ENCODE data around the gene RCE1. TPM values are rescaled to one million over a fixed set of nuclear protein-coding genes. Genes with fewer than 3 reads are reported as not detected.

RCE1 gene
- total and polyA plus RNA-seq, 2 donors (not counting 3 experiments of a cell fraction or from before 2014, with no cell fraction given): 26.9 to 47.4 TPM

DNA sequence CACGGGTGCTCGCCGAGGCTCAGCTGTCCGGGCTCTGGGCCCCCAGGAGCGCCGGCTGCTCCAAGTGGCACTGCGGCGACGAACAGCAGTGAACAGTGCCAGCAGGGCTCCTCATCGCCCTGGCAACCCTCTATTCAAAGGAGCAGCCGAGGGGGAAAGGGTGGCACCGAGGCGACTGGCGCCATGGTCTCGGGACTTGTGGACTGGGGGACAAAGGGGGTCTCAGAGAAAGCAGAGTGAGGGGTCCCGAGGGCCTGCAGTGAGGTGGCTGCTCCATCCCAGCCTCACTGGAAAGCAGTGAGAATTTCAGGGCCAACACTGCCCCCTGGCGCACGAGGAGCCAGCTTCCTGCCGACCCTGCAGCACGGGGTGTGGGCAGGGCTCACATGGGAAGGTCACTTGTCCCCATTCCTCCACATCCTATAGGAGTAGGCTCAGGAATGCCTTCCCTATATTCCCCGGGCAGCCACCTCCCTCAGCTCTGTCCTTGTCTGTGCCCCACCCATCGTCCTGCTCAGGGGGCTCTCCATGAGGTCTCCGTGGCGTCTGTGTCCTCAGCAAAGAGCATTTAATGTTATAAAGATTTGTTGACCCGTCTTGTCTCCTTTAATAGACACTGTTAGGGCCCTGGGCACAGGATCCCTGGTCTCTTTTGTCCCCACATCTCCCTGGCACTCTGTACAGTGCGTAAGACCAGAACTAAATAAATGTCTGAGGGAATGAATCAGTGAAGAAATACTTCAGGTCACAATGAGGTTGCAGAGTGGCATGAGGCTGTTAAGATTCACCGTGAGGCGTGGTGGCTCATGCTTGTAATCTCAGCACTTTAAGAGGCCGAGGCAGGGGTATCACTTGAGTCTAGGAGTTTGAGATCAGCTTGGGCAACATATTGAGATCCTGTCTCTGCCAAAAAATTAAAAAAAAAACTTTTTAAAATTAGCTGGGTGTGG lies 40.0 kb downstream of the RCE1 start:
- no peaks in the 10 kb centered on the region for H4K20me1 ChIP-seq (replicated peaks; ENCODE audit: control insufficient read depth, extremely low read depth, insufficient read depth, low read length)
- no peak overlapping the region for H3K9ac ChIP-seq (replicated peaks; ENCODE audit: extremely low read depth, insufficient read depth, low read length)
- H2AFZ ChIP-seq (ENCODE audit: low read depth, low read length): peak overlapping the region; percentile 63
- no peaks in the 10 kb centered on the region for H3K27me3 ChIP-seq (ENCODE audit: control insufficient read depth in 2 of 2, insufficient read depth in 2 of 2, low read length in 2 of 2)
- H3K4me1 ChIP-seq (ENCODE audit: control insufficient read depth, extremely low read depth, insufficient read depth, low read length): peaks cover 5% of the 10 kb centered on the region
- no peak overlapping the region for H3K4me3 ChIP-seq (replicated peaks in 1 of 3; ENCODE audit: insufficient read depth in 1 of 3, low read depth in 1 of 3, low read length in 3 of 3)
- BruUV-seq (replicated peaks): no TSS peak
- no peaks in the 10 kb centered on the region for H3K9me3 ChIP-seq (replicated peaks; ENCODE audit: control insufficient read depth, insufficient read depth, low read length)
- no peak overlapping the region for H3K27ac ChIP-seq (ENCODE audit: insufficient read depth, low read depth, low read length)
- no peak overlapping the region for H3K4me2 ChIP-seq (ENCODE audit: insufficient read depth, low read length)
- H3K9me1 ChIP-seq (replicated peaks; ENCODE audit: control insufficient read depth, extremely low read depth, insufficient read depth, low read length): no peaks in the 10 kb centered on the region
- H3K79me2 ChIP-seq (ENCODE audit: control insufficient read depth, insufficient read depth, low read length): no peaks in the 10 kb centered on the region
- TF ChIP-seq CTCF (IDR thresholded peaks at IDR 0.05; ENCODE audit: extremely low read depth in 1 of 2, insufficient read depth in 1 of 2, low read depth in 1 of 2, low read length in 2 of 2) (peak; percentile 78 to 85), FOS (IDR thresholded peaks at IDR 0.05; ENCODE audit: borderline replicate concordance, insufficient read depth, low read length) (no peak)
- FAIRE-seq: peak; percentile 87
- DNase-seq (ENCODE audit: low read depth, low spot score): peak; percentile 50
- intact Hi-C loops (cut with micrococcal nuclease) (loop anchor here (1.0 to 2.0 kb wide), 4 partner anchors 40 to 304 kb away; partner anchors contain the start of genes C11orf86 and RCE1), dilution Hi-C loops (cut with MboI; ENCODE audit: extremely low pct_ligation_motif_present, low sequenced_read_pairs) (no loop called here)
- ChIA-PET POLR2A (no interaction called here), CTCF (interaction anchor here (0.6 to 7.7 kb wide), 21 partner anchors 10 to 205 kb away, joined by 3 to 49 read pairs (median 4); partner anchors contain the start of genes C11orf86 and RBM4B)
- no peaks in the 10 kb centered on the region for H3K36me3 ChIP-seq (ENCODE audit: control insufficient read depth in 2 of 2, extremely low read depth in 1 of 2, insufficient read depth in 2 of 2, low read length in 2 of 2)

GRCh38 chr11:66884443-66884842 lies 41.2 kb downstream of the RCE1 start:
- intact Hi-C loops (cut with micrococcal nuclease) (no loop called here), dilution Hi-C loops (cut with MboI; ENCODE audit: extremely low pct_ligation_motif_present, low sequenced_read_pairs) (no loop called here)
- no peak for DNase-seq (ENCODE audit: low read depth, low spot score)
- no peaks in the 10 kb centered on the region for H4K20me1 ChIP-seq (replicated peaks; ENCODE audit: control insufficient read depth, extremely low read depth, insufficient read depth, low read length)
- BruUV-seq (replicated peaks): no TSS peak
- POLR2A ChIA-PET: no interaction called here
- H3K27ac ChIP-seq (ENCODE audit: insufficient read depth, low read depth, low read length): no peak overlapping the region
- H3K9me3 ChIP-seq (replicated peaks; ENCODE audit: control insufficient read depth, insufficient read depth, low read length): no peaks in the 10 kb centered on the region
- H3K4me2 ChIP-seq (ENCODE audit: insufficient read depth, low read length): no peak overlapping the region
- H3K79me2 ChIP-seq (ENCODE audit: control insufficient read depth, insufficient read depth, low read length): no peaks in the 10 kb centered on the region
- H3K36me3 ChIP-seq (ENCODE audit: control insufficient read depth in 2 of 2, extremely low read depth in 1 of 2, insufficient read depth in 2 of 2, low read length in 2 of 2): no peaks in the 10 kb centered on the region
- no peak for FAIRE-seq
- peaks cover 5% of the 10 kb centered on the region for H3K4me1 ChIP-seq (ENCODE audit: control insufficient read depth, extremely low read depth, insufficient read depth, low read length)
- TF ChIP-seq GATA2 (IDR thresholded peaks at IDR 0.05; ENCODE audit: insufficient read depth, insufficient read length, low read depth, low read length): no peak
- TF ChIP-seq CTCF (IDR thresholded peaks at IDR 0.05; ENCODE audit: extremely low read depth in 1 of 2, insufficient read depth in 1 of 2, low read depth in 1 of 2, low read length in 2 of 2): no peak
- no peak for TF ChIP-seq FOS (IDR thresholded peaks at IDR 0.05; ENCODE audit: borderline replicate concordance, insufficient read depth, low read length)
- TF ChIP-seq EZH2 (IDR thresholded peaks at IDR 0.05; ENCODE audit: borderline replicate concordance, low read depth, low read length, severe bottlenecking): no peak
- TF ChIP-seq JUN (IDR thresholded peaks at IDR 0.05; ENCODE audit: borderline replicate concordance, insufficient read depth, insufficient read length, low read depth): no peak
- TF ChIP-seq POLR2AphosphoS5 (IDR thresholded peaks at IDR 0.05; ENCODE audit: insufficient read depth, low read depth, low read length): no peak
- TF ChIP-seq MYC (IDR thresholded peaks at IDR 0.05; ENCODE audit: low read depth, low read length): no peak
- no peak for TF ChIP-seq MAX (IDR thresholded peaks at IDR 0.05; ENCODE audit: insufficient read depth, insufficient read length)
- TF ChIP-seq POLR2A (IDR thresholded peaks at IDR 0.05; ENCODE audit: low read depth, low read length): no peak
- H3K4me3 ChIP-seq (replicated peaks in 1 of 3; ENCODE audit: insufficient read depth in 1 of 3, low read depth in 1 of 3, low read length in 3 of 3): no peak overlapping the region
- H2AFZ ChIP-seq (ENCODE audit: low read depth, low read length): no peak overlapping the region
- H3K9ac ChIP-seq (replicated peaks; ENCODE audit: extremely low read depth, insufficient read depth, low read length): no peak overlapping the region
- CTCF ChIA-PET: interaction anchor here (0.8 to 7.7 kb wide), 6 partner anchors 9 to 138 kb away, joined by 3 to 49 read pairs (median 12); partner anchors contain the start of genes C11orf86 and SYT12
- H3K9me1 ChIP-seq (replicated peaks; ENCODE audit: control insufficient read depth, extremely low read depth, insufficient read depth, low read length): no peaks in the 10 kb centered on the region
- no peaks in the 10 kb centered on the region for H3K27me3 ChIP-seq (ENCODE audit: control insufficient read depth in 2 of 2, insufficient read depth in 2 of 2, low read length in 2 of 2)

All from endothelial cell of umbilical vein (primary cell).